Skeletal muscle satellite cell (primary cell): Measurements from ENCODE around the gene SPDL1.

ENCODE experiments used
- H3K27me3 ChIP-seq: 2 replicates; pipeline ENCODE4 v1.7.0; 2013; ENCODE audit warnings: low read length; ENCODE audit not compliant: control insufficient read depth, insufficient read depth
- H3K36me3 ChIP-seq: 2 replicates; pipeline ENCODE4 v1.7.0; 2013; ENCODE audit warnings: mild to moderate bottlenecking, control low read depth, low read length; ENCODE audit not compliant: insufficient read depth
- H3K4me1 ChIP-seq: 2 replicates; pipeline ENCODE4 v1.7.0; 2013; ENCODE audit warnings: low read length; ENCODE audit not compliant: control insufficient read depth, insufficient read depth
- H3K4me2 ChIP-seq: 2 replicates; pipeline ENCODE4 v1.7.0; 2013; ENCODE audit warnings: mild to moderate bottlenecking, low read length
- H3K4me3 ChIP-seq: 2 replicates; pipeline ENCODE4 v1.7.0; 2013; ENCODE audit warnings: low read length
- H3K9ac ChIP-seq: 2 replicates; pipeline ENCODE4 v1.7.0; 2013; ENCODE audit warnings: mild to moderate bottlenecking, low read depth, low read length, moderate library complexity
- H3K9me3 ChIP-seq: replicated peaks from 2 replicates; pipeline ENCODE4 v1.7.0; 2013; ENCODE audit warnings: mild to moderate bottlenecking, control low read depth, low read length

The SPDL1 gene

DNA sequence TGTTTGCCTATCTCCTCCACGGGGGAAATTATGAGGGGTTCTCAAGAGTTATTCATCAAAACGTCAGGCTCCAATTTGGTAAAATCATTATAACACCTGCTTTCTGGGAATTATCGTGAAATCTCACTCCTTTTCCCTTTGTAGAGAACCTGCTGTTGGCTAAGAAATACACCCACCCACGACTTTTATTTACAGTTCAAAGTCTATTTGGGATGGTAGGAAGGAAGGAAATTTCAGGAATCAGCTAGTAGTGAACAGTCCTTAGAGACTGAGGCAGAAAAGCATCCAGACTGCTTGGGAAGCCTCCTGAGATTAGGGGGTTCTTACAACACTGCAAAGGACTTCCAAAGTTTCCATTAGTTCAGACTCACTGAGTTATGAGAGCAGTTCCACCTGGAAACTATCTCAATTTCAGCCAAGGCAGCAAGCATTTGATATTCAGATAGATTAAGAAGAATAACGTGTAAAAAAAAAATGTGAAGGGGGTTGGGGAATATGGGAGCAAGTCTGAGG is 9.4 kb upstream of the SPDL1 start:
- Histone ChIP-seq H3K4me3 (no peak overlapping the region), H3K36me3 (no peaks in the 10 kb centered on the region), H3K4me1 (peaks cover 24% of the 10 kb centered on the region), H3K9ac (no peak overlapping the region), H3K9me3 (no peaks in the 10 kb centered on the region), H3K4me2 (no peak overlapping the region), H3K27me3 (peaks cover 4% of the 10 kb centered on the region)

DNA sequence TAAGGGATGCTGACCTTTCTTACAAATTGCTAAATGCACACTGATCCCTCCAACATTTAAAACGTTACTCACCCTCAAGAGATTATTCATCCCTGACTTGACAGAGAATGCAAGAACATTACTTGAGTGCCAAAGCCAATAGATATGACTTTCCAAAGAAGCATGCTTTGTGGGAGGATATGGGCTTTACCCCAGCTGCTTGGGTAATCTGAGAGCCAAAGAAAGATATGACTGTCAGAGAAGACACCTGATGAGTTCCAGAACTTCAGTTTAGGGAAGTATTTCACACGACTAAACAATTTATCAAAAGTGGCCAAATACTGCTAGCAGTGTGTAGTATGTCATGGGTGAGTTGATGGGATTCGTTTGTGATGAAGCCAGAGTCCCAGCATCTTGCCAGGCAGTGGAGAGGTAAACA is 7.4 kb upstream of the SPDL1 start:
- Histone ChIP-seq H3K4me3 (no peak overlapping the region), H3K27me3 (no peaks in the 10 kb centered on the region), H3K9ac (no peak overlapping the region), H3K4me1 (peaks cover 24% of the 10 kb centered on the region), H3K4me2 (peak overlapping the region; percentile 51), H3K9me3 (no peaks in the 10 kb centered on the region), H3K36me3 (no peaks in the 10 kb centered on the region)

DNA sequence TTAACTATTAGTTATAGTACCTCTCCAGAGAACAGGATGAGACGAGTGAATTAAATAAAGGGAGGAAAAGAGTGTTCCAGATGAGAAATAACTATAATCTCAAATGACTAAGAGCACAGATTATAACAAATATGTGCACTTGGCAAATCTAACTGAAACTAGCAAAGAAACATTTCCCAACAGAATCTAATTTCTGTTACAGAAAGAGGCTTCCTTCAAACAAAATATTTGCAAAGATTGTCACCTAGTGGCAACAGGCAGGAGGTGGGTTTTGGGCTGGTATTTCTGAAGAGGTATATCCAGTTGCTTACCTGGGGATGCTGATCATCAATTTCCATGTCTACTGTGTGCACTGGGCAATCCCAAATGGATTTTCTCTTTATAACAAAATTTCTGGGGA is 5.6 kb upstream of the SPDL1 start:
- H3K36me3 ChIP-seq = no peaks in the 10 kb centered on the region
- H3K4me3 ChIP-seq = no peak overlapping the region
- H3K9ac ChIP-seq = no peak overlapping the region
- H3K9me3 ChIP-seq = no peaks in the 10 kb centered on the region
- peaks cover 30% of the 10 kb centered on the region for H3K4me1 ChIP-seq
- H3K4me2 ChIP-seq = no peak overlapping the region
- no peaks in the 10 kb centered on the region for H3K27me3 ChIP-seq

DNA sequence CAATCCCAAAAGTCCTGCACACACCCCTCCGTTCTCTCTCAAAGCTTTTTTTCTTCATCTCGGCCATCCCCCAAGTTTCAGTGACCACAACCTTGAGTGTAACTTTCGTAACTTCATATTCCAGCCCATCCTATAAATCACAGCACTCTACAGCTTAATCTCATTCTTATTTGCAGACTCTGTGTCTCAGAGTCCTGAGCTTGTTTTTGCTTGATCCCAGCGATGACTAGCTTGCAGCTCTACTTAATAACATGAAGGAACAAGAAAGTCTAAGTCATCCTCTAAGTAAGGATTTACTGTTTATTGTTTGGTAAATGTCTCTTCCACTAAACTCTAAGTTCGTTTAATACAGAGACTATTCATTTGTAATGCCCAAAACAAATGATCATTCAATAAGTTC is 2.6 kb upstream of the SPDL1 start:
- Histone ChIP-seq H3K36me3 (no peaks in the 10 kb centered on the region), H3K4me3 (no peak overlapping the region), H3K4me1 (peaks cover 37% of the 10 kb centered on the region), H3K27me3 (no peaks in the 10 kb centered on the region), H3K4me2 (no peak overlapping the region), H3K9ac (no peak overlapping the region), H3K9me3 (no peaks in the 10 kb centered on the region)

DNA sequence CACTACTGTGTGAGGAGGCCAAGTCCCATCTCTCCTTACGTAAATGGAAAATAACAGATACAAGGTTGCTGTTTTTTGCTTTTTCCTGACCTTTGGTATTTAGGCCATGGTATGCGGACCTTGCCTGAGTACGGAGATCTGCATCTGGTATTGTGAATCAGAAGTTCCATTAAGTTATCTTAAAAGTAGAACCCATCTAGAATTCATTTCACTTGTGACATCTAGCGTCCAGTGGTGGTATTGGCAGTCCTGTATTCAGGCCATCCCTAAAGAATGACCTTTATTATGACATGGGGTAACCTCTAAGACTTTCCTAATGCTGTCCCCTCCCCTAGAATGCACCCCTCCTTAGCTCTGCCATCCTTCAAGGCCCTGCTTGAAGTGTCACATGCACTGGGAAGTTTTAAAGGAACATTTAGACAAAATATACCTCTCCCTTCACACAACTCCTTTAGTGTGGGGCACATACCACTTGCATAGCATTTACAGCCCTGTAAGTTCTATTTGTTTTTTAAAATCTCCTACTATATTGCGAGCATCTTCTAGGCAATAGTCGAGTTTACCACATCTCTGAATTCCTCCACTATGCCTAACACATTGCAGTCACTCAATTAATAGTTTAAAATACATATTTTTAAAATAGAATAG is 1.9 kb upstream of the SPDL1 start:
- H3K9ac ChIP-seq = no peak overlapping the region
- no peaks in the 10 kb centered on the region for H3K9me3 ChIP-seq
- H3K36me3 ChIP-seq = no peaks in the 10 kb centered on the region
- H3K4me1 ChIP-seq = peaks cover 35% of the 10 kb centered on the region
- H3K27me3 ChIP-seq = no peaks in the 10 kb centered on the region
- H3K4me3 ChIP-seq = no peak overlapping the region
- H3K4me2 ChIP-seq = peak overlapping the region; percentile 15

DNA sequence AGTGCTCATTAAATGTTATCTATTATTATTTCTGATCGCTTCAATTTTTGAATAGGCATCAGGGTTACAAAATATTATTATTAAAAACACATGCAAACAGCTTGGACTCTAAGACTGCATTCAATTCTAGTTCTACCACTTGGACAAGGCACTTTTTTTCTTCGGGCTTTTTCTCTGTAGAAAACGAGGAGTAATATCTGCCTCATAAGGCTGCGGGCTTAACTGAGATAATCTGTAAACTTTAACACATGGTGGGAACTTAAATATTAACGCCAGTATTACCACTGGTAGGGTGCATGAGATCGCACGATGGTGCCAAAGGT is 511 bp upstream of the SPDL1 start:
- H3K9me3 ChIP-seq = no peaks in the 10 kb centered on the region
- H3K4me1 ChIP-seq = peaks cover 24% of the 10 kb centered on the region
- H3K9ac ChIP-seq = peak overlapping the region; percentile 97
- H3K4me2 ChIP-seq = peak overlapping the region; percentile 88
- H3K36me3 ChIP-seq = peaks cover 6% of the 10 kb centered on the region
- H3K4me3 ChIP-seq = peak overlapping the region; percentile 86
- H3K27me3 ChIP-seq = no peaks in the 10 kb centered on the region

DNA sequence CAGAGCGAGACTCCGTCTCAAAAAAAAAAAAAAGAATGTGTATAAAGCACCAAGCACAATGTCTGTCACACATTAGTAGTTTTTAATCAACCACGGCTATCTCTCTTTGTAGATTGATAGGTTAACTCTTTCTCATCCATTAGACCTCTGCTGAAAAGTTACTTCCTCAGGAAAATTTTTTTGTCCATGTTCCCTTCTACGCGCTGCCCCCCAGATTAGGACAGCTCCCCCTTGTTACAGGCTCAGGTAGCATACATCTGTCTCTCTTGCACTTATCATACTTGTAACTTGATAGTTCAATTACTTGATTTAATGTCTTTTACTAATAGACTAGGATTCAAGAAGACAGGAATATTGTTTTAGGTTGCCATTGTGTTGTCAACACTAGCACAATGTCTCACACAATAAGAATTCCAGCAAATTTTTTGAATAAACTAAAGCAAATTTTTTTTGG is 1.5 kb downstream of the SPDL1 start:
- Histone ChIP-seq H3K27me3 (no peaks in the 10 kb centered on the region), H3K9ac (peak overlapping the region; percentile 97), H3K36me3 (peaks cover 25% of the 10 kb centered on the region), H3K4me1 (peaks cover 24% of the 10 kb centered on the region), H3K4me2 (peak overlapping the region; percentile 86), H3K9me3 (no peaks in the 10 kb centered on the region), H3K4me3 (peak overlapping the region; percentile 86)

DNA sequence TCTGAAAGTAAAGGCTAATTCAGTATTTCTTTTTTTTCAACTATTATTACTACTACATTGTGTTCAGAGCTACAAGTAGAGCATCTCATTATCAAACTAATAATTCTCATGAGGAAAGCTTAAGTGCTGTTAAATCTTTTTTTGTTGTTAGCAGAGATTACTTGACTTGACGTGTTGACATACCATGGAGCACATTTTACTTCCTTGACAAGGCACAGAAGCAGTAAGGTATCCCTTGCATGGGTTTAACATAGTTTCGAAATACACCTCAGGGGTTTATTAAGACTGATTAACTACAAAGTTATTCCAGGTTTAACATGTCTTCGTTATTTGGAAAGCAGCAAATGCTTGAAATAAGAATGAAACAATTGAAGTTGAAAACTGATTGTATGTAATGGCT is 7.0 kb downstream of the SPDL1 start:
- Histone ChIP-seq H3K9ac (no peak overlapping the region), H3K4me2 (no peak overlapping the region), H3K27me3 (no peaks in the 10 kb centered on the region), H3K4me3 (no peak overlapping the region), H3K36me3 (peaks cover 76% of the 10 kb centered on the region), H3K9me3 (no peaks in the 10 kb centered on the region), H3K4me1 (peaks cover 18% of the 10 kb centered on the region)

DNA sequence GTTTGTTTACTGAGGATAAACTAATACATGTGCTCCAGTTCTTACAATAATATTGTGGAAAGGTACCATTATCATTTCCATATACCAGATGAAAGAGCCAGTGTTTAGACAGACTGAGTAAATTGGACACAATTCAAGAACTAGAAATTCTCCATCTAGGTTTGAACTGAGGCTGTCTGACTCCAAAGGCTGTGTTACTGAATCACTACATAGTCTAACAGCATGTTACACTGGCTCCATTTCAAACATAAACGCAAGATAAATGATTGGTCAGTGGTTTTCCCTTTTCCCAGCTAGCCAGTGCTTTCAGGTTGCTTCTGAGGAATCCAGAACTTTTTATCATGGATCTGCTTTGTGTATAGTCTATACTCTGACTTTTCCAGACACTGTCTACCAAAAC is 8.1 kb downstream of the SPDL1 start:
- H3K36me3 ChIP-seq = peaks cover 87% of the 10 kb centered on the region
- H3K4me1 ChIP-seq = peaks cover 11% of the 10 kb centered on the region
- no peak overlapping the region for H3K4me2 ChIP-seq
- H3K4me3 ChIP-seq = no peak overlapping the region
- H3K27me3 ChIP-seq = no peaks in the 10 kb centered on the region
- no peak overlapping the region for H3K9ac ChIP-seq
- no peaks in the 10 kb centered on the region for H3K9me3 ChIP-seq

DNA sequence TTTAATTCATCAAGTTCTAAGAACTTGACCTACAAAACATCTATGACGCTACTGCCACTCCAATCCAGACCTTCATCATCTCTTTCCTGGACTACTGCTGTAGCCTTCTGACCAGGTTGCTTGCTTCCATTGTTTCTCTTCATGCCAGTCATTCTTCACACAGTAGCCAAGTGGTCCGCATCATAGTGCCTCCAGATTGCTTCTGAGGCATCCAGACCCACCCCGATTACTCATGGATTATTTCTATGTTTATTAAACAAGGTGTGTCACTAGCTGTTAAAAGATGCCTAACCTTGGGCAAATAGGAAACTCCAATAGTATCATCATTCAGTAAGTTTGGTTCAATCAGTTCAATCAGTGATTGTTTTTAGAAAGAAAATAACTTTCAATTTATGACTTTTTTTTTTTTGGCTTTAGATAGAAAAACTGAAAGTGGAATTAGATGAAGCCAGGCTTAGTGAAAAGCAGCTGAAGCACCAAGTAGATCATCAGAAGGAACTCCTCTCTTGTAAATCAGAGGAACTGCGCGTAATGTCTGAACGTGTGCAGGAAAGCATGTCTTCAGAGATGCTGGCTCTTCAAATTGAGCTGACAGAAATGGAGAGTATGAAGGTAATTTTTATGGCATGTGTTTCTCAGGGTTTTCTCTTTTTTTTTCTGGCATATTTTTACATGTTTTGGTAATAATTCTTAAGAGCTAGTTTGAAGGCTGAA is 9.5 kb downstream of the SPDL1 start:
- H3K27me3 ChIP-seq = no peaks in the 10 kb centered on the region
- H3K9ac ChIP-seq = no peak overlapping the region
- peaks cover 95% of the 10 kb centered on the region for H3K36me3 ChIP-seq
- H3K4me3 ChIP-seq = no peak overlapping the region
- H3K4me1 ChIP-seq = peaks cover 11% of the 10 kb centered on the region
- H3K9me3 ChIP-seq = no peaks in the 10 kb centered on the region
- H3K4me2 ChIP-seq = no peak overlapping the region

DNA sequence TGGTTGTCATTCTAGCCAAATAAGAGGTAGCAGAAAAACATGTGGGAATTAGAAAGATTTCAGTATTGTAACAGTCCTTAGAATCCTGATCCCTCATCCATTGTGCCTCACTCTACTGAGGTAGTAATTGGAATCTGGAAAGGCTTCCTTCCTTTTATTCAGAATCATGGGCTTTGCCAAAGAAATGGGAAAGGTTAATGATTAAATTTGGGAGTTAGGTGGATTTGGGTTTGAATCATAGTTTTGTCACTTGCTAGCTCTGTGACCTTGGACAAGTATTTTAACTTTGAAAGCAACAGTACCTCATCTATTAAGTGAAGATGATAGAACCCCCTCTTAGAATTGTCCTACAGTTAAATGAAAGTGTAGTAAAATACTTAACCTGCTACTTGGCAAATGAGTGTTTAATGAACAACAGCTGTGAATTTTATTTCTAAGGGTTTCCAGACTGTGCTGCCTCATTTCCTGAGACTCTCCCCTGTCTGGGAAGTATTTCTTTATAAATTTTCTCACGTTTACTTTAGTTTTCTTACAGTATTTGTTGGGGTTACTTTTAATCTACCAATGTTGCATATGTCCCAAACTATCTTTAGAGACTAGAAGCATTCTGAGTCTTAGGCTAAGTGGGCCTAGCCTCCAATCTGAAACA is 11.7 kb downstream of the SPDL1 start:
- H3K27me3 ChIP-seq = no peaks in the 10 kb centered on the region
- H3K9me3 ChIP-seq = no peaks in the 10 kb centered on the region
- H3K4me1 ChIP-seq = peaks cover 17% of the 10 kb centered on the region
- H3K4me2 ChIP-seq = no peak overlapping the region
- no peak overlapping the region for H3K9ac ChIP-seq
- H3K36me3 ChIP-seq = peaks cover 95% of the 10 kb centered on the region
- no peak overlapping the region for H3K4me3 ChIP-seq
